SIG-M5 treated with dmso at 0.1 percent for 504 hours (cell line): ENCODE results near the gene MSI2.

Experiments
- DNase-seq: peaks from one replicate; lab custom pipeline; 2025; ENCODE audit not compliant: unreplicated experiment; lab: John Stamatoyannopoulos, UW

The MSI2 gene

DNA sequence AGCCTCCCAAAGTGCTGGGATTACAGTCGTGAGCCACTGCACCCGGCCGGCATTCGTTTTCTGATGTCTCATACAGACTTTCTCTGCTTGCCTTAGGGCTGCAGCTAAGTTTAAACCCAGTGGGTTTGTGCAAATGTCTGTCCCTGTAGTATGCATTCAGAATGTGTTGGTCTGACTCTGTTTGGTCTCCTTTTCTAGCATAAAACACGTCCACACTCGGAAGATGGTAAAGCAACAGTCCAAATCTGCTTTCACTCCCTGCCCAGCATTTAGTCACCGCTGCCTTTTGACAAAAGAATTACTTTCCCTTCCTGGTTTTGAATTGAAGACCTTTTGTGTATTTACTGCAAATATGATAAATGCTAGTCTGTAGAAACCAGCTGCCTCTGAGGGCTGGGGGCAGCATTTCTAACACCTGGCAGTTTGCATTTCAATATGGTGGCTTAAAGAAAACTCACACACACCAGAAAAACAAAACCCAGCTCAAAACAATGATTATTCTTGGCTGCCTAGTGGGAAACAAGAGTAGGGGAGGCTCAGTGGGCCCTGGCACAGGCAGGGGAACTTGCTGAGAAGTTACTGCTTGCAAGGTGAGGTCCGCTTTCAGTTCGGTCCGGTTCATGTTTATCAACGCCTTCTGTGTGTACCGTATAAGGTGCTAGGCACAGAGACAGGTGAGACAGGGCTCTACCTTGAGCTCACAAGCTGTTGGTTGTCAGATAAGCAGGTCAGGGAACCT is 56.9 kb downstream of the MSI2 start:
- no peak for DNase-seq

DNA sequence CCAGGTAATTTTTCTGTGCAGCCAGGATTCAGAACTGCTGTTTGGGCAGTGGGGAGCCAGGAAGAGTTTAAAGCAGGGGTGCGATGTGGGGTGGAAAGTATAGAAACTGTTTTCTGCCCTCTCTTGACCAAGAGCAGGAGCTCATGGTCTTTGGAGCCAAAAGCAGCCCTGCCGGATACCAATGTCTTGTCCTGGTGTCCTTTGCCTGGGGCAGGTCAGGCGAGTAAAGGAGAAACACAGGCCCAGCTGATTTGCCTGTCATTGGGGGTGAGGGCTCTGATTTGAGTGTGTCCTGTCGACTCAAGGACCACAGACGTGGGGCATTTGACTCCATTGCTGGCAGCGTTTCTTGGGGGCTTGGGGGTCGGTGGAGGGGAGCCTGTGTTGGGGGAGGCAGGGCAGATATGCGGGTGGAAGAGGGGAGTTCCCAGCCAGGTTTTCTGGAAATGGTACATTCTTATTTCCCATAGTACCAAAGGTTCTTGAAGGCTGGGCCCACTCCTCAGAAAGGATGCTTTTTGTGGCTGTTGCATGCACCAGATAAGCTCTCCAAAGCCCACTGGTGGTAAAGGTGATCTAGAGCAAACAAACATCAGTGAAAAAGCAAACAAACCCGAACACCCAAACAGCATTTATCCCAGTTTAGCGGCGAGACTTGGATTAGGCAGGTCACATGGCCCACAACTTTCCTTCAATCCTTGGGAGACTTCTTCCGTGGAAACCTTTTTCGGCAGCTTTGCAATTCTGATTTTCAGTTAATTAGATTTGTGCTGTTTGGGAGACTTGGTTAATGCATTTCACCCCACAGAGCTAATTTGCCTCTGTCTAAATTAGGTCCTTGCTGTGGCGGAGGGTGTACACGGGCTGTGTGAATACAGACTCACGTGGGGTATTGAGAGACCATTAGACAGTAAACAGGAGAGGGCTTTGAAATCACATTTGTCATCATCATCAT is 59.0 kb downstream of the MSI2 start:
- no peak for DNase-seq

- no peak for DNase-seq
Measured at GRCh38 chr17:57316361-57316760, 60.0 kb downstream of the MSI2 start.

DNA sequence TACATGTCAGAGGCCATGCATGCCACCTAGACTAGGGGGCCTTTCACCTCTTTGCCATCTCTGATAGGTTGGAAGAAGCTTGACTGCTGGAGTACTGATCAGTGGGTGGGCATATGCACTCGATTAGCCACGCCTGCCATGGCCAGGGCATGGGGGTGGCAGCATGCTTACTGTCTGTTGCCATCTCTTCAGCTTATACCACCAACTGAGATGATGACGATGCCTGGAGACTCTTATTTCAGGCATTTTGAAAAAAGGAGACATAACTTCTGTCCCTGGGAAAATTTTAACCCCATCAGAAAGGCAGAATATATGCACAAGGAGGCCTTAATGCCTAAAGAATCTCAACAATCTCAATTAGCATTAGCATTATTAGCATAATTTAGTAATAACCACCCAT is 60.8 kb downstream of the MSI2 start:
- DNase-seq: no peak

- DNase-seq: no peak
Measured at GRCh38 chr17:57318913-57319312, 62.6 kb downstream of the MSI2 start.

DNA sequence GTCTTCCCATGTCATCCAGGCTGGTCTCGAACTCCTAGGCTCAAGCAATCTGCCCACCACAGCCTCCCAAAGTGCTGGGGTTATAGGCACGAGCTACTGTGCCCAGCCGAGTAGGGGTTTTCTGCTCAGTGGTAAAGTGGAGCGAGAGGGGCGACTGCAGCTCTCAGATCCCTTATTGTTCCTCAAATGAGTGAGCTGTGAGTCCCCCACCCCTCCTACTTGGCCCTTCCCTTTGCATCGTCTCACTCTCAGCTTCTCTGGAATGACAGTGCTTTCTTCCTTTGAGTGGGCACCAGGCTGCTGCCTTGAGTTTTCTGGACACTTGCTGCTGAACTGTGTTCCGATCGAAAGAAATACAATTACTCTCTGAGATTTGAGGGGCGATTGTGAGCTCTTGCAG is 63.5 kb downstream of the MSI2 start:
- DNase-seq: no peak

DNA sequence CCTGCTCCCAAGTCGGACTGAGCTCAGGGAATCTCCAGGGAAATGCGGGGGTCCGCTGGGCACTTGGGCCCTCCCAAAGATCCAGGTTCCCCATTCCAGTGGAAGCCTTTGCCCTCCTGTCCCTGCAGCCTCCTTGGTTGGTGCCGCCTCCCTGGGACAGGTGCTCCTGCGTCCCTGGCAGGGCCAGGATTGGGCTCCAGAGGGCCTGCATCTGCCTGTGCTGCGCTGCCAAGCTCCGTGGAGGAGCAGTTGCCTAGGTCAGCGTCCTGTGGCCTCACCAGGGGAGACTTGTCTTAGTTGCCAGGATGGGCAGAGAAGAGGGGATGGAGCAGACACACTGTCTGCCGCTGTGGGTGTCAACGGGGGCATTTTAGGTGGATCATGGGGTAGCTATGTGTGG is 67.1 kb downstream of the MSI2 start:
- DNase-seq: no peak

GRCh38 chr17:57324060-57324459 is 67.7 kb downstream of the MSI2 start:
- DNase-seq: no peak

DNA sequence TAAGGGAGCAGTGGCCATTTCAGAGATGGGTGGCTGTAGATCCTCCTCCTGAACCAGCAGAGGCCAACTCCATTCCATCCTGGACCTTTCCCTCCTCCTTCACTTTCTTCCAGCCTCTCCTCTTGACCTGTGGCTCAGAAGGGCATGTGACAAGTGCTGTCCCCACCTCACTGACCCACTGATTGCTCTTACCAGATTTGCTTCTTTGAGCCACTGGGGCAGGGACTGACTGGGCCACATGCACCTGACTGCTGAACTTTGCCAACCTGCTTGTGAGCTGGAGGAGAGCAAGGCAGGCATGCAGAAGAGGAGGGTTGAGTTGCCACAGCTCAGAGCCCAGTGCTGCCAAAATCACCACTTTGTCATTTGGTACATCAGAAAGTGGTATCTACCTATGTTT is 68.3 kb downstream of the MSI2 start:
- DNase-seq: no peak

- no peak for DNase-seq
Measured at GRCh38 chr17:57326336-57326735, 70.0 kb downstream of the MSI2 start.

- DNase-seq: no peak
Measured at GRCh38 chr17:57326764-57327163, 70.4 kb downstream of the MSI2 start.

DNA sequence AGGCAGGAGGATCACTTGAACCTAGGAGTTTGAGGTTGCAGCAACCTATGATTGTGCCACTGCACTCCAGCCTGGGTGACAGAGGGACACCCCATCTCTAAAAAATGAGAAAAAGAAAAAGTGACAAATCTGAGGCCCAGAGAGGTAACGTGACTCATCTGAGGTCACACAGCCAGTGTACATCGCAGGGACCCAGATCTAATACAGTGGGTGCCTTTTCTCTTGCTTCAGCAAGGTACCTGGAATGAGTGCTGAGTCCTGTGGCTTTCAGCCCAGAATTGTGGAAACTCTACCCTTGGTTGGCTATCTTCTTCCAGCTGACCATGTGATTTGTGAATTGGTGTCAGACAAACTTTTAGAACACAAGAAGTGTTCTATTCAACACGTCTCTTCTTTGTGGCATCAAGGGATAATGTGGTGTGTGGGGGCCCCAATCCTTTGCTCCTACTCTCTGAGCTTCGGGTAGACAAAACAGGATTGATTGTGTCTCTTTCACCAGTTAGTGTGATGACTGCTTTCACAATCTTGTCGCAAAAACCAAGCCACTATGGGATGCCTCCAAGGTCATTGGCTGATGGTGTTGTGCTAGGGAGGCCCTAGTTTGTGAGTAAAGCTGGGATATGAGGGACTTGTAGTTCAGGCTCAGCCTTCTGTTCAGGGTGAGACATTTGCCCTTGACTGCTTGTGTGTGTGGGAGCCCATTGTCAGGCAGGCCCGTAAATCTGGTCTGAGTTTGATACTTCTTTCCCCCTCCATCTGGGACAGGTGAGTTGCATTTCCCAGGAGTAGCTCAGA is 71.0 kb downstream of the MSI2 start:
- DNase-seq: no peak

DNA sequence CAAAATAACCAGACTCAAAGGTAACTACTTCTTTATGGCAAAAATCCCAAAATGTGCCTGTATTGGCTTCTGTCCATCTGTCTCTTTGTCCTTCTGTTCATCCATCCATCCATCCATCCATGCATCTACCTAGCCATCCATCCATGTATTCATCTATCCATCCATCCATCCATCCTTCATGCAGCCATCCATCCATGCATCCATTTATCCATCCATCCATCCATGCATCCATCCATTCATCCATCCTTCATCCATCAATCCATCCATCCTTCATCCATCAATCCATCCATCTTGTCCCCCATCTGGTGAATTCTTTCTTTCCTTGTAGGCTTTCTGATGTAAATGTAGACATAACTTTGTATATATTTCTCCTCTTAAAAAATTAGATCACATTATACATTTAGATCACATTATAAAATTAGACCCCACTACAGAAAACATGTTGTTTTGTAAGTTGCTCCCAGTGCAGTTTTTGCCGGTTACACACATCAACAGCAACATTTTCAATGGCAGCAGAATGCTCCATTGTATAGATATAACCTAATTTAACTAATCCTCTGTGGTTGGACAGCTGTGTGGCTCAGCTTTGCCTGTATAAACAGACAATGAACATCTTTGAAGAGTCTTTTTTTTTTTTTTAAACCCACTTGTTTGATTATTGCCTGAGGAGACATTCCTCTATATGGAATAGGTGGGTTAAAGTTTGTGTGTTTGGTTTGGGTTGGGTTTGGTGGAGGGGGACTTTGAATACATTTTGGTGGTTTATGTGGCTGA is 72.0 kb downstream of the MSI2 start:
- DNase-seq: no peak

- no peak for DNase-seq
Measured at GRCh38 chr17:57329380-57330214, 73.3 kb downstream of the MSI2 start.

- no peak for DNase-seq
Measured at GRCh38 chr17:57330587-57330986, 74.3 kb downstream of the MSI2 start.

- DNase-seq: no peak
Measured at GRCh38 chr17:57331423-57331822, 75.1 kb downstream of the MSI2 start.

- no peak for DNase-seq
Measured at GRCh38 chr17:57332501-57332900, 76.2 kb downstream of the MSI2 start.

DNA sequence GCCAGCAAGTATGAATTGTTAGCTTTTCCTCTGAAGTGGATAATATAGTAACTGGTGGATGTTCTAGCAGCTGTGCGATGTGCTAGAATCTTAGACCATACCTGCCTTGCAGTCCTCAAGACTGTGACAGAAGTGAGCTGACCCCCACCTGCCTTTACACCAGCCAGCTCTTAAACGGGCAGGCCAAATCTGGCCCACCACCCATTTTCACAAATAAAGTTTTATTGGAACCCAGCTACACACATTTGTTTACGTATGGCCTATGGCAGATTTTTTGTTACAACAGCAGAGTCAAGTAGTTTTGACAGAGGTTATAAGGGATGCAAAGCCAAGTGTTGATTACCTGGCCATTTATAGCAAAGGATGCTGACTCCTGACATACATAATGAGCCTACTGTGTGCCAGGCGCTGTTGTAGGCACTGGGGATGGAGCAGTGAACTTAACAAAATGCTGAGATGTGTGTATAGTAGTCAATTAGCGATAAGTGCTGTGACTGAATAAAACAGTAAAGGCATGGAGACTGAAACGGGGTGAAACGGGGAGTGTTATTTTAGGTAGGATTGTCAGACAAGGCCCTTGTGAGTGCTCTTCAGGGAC is 79.0 kb downstream of the MSI2 start:
- no peak for DNase-seq

- DNase-seq: no peak
Measured at GRCh38 chr17:57337390-57337789, 81.1 kb downstream of the MSI2 start.
